HEK293 (cell line): ENCODE measurements around the gene FBXO2.

Experiments
- CTCF ChIA-PET: fragments of 350-600 bp; formaldehyde crosslinking; extraction: SDS; loops from one replicate; lab custom pipeline; 2021; ENCODE audit warnings: antibody characterized with exemption; lab: Yijun Ruan, JAX
- POLR2A ChIA-PET: fragments of 300-600 bp; formaldehyde crosslinking; extraction: SDS; loops from one replicate; lab custom pipeline; 2020; ENCODE audit warnings: antibody characterized with exemption, inconsistent platforms; lab: Yijun Ruan, JAX
- H3K27ac ChIP-seq: fragments of 200-500 bp; sonication (Bioruptor generic); 2 replicates; pipeline ENCODE4 v1.5.1; 2014; ENCODE audit warnings: low read depth, low read length, control low read depth, inconsistent platforms; ENCODE audit errors: extremely low read depth
- H3K36me3 ChIP-seq, 2 experiments: fragments of 200-500 bp in 1 of 2; sonication (Bioruptor generic) in 1 of 2; 1 replicate in 1 of 2; 2 replicates in 1 of 2; pipeline ENCODE4 v1.5.1; 2014 to 2017; ENCODE audit warnings: inconsistent platforms in 2 of 2, low read length in 2 of 2; ENCODE audit not compliant: control insufficient read depth in 2 of 2, insufficient read depth in 1 of 2
- H3K4me1 ChIP-seq: fragments of 200-500 bp; sonication (Bioruptor generic); 2 replicates; pipeline ENCODE4 v1.5.1; 2014; ENCODE audit warnings: mild to moderate bottlenecking, low read length, inconsistent platforms; ENCODE audit not compliant: control insufficient read depth, insufficient read depth
- H3K4me3 ChIP-seq: 2 replicates; pipeline ENCODE4 v1.5.1; 2011; ENCODE audit warnings: low read depth, mild to moderate bottlenecking, control low read depth, low read length, moderate library complexity
- H3K9me3 ChIP-seq: fragments of 200-500 bp; sonication (Bioruptor generic); 2 replicates; pipeline ENCODE4 v1.5.1; 2014; ENCODE audit warnings: low read depth, low read length, inconsistent platforms; ENCODE audit not compliant: control insufficient read depth, insufficient read depth
- EGR2 ChIP-seq: fragments of 450-650 bp; formaldehyde crosslinking; IDR thresholded peaks from 2 replicates; pipeline ENCODE4 v1.5.1; 2016; ENCODE audit warnings: low read depth, missing biosample characterization, missing genetic modification characterization
- GLIS2 ChIP-seq: fragments of 450-650 bp; formaldehyde crosslinking; IDR thresholded peaks from 2 replicates; pipeline ENCODE4 v1.5.1; 2016; ENCODE audit warnings: missing biosample characterization, missing genetic modification characterization
- HOXC10 ChIP-seq: sonication (generic); formaldehyde crosslinking; IDR thresholded peaks from 2 replicates; pipeline ENCODE4 v1.8.1; 2023; ENCODE audit warnings: mild to moderate bottlenecking, missing genetic modification reagents
- INSM2 ChIP-seq: fragments of 450-650 bp; formaldehyde crosslinking; IDR thresholded peaks from 2 replicates; pipeline ENCODE4 v1.5.1; 2016; ENCODE audit warnings: missing biosample characterization, missing genetic modification characterization
- KLF1 ChIP-seq: fragments of 450-650 bp; formaldehyde crosslinking; IDR thresholded peaks from 2 replicates; pipeline ENCODE4 v1.5.1; 2016; ENCODE audit warnings: missing biosample characterization, missing genetic modification characterization
- KLF8 ChIP-seq: fragments of 450-650 bp; formaldehyde crosslinking; IDR thresholded peaks from 2 replicates; pipeline ENCODE4 v1.5.1; 2016; ENCODE audit warnings: missing biosample characterization, missing genetic modification characterization
- PBX3 ChIP-seq: sonication (generic); formaldehyde crosslinking; IDR thresholded peaks from 2 replicates; pipeline ENCODE4 v1.8.1; 2022; ENCODE audit warnings: mild to moderate bottlenecking, moderate library complexity, missing genetic modification reagents
- SCRT2 ChIP-seq: fragments of 450-650 bp; formaldehyde crosslinking; IDR thresholded peaks from 2 replicates; pipeline ENCODE4 v1.5.1; 2016; ENCODE audit warnings: missing biosample characterization, missing genetic modification characterization
- ZBTB26 ChIP-seq: fragments of 450-650 bp; formaldehyde crosslinking; optimal IDR thresholded peaks from 2 replicates; pipeline ENCODE3; 2016; ENCODE audit warnings: missing biosample characterization, mild to moderate bottlenecking, missing genetic modification characterization
- ZBTB44 ChIP-seq: fragments of 450-650 bp; IDR thresholded peaks from 2 replicates; pipeline ENCODE4 v1.5.1; 2018; ENCODE audit warnings: missing biosample characterization, mild to moderate bottlenecking, missing genetic modification characterization
- ZBTB8A ChIP-seq: fragments of 450-650 bp; formaldehyde crosslinking; IDR thresholded peaks from 2 replicates; pipeline ENCODE4 v1.5.1; 2016; ENCODE audit warnings: missing biosample characterization, missing genetic modification characterization
- ZFHX2 ChIP-seq: fragments of 450-650 bp; formaldehyde crosslinking; conservative IDR thresholded peaks from 2 replicates; pipeline ENCODE4 v1.5.1; 2016; ENCODE audit warnings: missing biosample characterization, missing genetic modification characterization
- ZNF335 ChIP-seq: fragments of 450-650 bp; formaldehyde crosslinking; conservative IDR thresholded peaks from 2 replicates; pipeline ENCODE4 v1.5.1; 2016; ENCODE audit warnings: missing biosample characterization, missing genetic modification characterization
- ZNF341 ChIP-seq: fragments of 450-650 bp; formaldehyde crosslinking; IDR thresholded peaks from 2 replicates; pipeline ENCODE4; 2016; ENCODE audit warnings: low read depth, missing biosample characterization, missing genetic modification characterization
- ZNF366 ChIP-seq: fragments of 450-650 bp; formaldehyde crosslinking; conservative IDR thresholded peaks from 2 replicates; pipeline ENCODE4 v1.5.1; 2016; ENCODE audit warnings: missing biosample characterization, missing genetic modification characterization
- ZNF558 ChIP-seq: fragments of 450-650 bp; formaldehyde crosslinking; IDR thresholded peaks from 2 replicates; pipeline ENCODE4 v1.5.1; 2016; ENCODE audit warnings: missing biosample characterization, missing genetic modification characterization
- ZNF561 ChIP-seq: fragments of 450-650 bp; IDR thresholded peaks from 2 replicates; pipeline ENCODE4 v1.5.1; 2018; ENCODE audit warnings: missing biosample characterization, missing genetic modification characterization, borderline replicate concordance
- ZNF624 ChIP-seq: fragments of 450-650 bp; formaldehyde crosslinking; IDR thresholded peaks from 2 replicates; pipeline ENCODE4 v1.5.1; 2017; ENCODE audit warnings: missing biosample characterization, missing genetic modification characterization
- ZNF664 ChIP-seq: fragments of 450-650 bp; formaldehyde crosslinking; IDR thresholded peaks from 2 replicates; pipeline ENCODE4 v1.5.1; 2016; ENCODE audit warnings: missing biosample characterization, missing genetic modification characterization
- ZNF76 ChIP-seq: fragments of 450-650 bp; formaldehyde crosslinking; IDR thresholded peaks from 2 replicates; pipeline ENCODE4; 2016; ENCODE audit warnings: low read depth, missing biosample characterization, missing genetic modification characterization, borderline replicate concordance

FBXO2 gene

GRCh38 chr1:11691928-11692711, 37.9 kb upstream of the FBXO2 start:
- TF ChIP-seq ZBTB44 (tag by site-specific recombination) (no peak), GLIS2 (tag by site-specific recombination) (peak; percentile 11; the same call in 1 of the 2 replicates), EGR2 (tag by site-specific recombination) (peak; percentile 89), ZNF366 (tag by site-specific recombination) (no peak), HOXC10 (no peak), ZNF624 (tag by site-specific recombination) (no peak), KLF8 (no peak), SCRT2 (tag by site-specific recombination) (no peak), ZNF558 (tag by site-specific recombination) (no peak), KLF1 (tag by site-specific recombination) (0 out of 2 replicates have a peak, but pooled peaks have one; percentile 13), INSM2 (tag by site-specific recombination) (no peak), ZNF664 (no peak), ZFHX2 (tag by site-specific recombination) (peak; percentile 91)
- peak overlapping the region; percentile 16 for H3K4me3 ChIP-seq
- no peaks in the 10 kb centered on the region for H3K9me3 ChIP-seq
- no peaks in the 10 kb centered on the region for H3K36me3 ChIP-seq
- CTCF ChIA-PET: interaction anchor here (0.6 to 0.7 kb wide), 2 partner anchors 10 to 370 kb away, joined by 3 read pairs; no protein-coding TSS in a partner anchor
- POLR2A ChIA-PET: no interaction called here
- H3K4me1 ChIP-seq: peaks cover 9% of the 10 kb centered on the region; the same call in 1 of the 2 replicates
- no peak overlapping the region for H3K27ac ChIP-seq

GRCh38 chr1:11691302-11691914, 37.2 kb upstream of the FBXO2 start, which contains the start of gene DRAXIN:
DRAXIN (plus strand) TSS chr1:11691710; CDS start chr1:11706259, 14,549 bp downstream.
- POLR2A ChIA-PET: no interaction called here

More at GRCh38 chr1:11691302-11691914, 37.2 kb upstream of the FBXO2 start, which contains the start of gene DRAXIN:
- H3K9me3 ChIP-seq: no peaks in the 10 kb centered on the region
- peak within 1 kb of the TSS; percentile 44; the same call in 1 of the 2 replicates for H3K27ac ChIP-seq
- CTCF ChIA-PET: interaction anchor here (0.6 to 2.2 kb wide), 4 partner anchors 9 to 369 kb away, joined by 3 to 8 read pairs (median 3); no protein-coding TSS in a partner anchor
- H3K4me1 ChIP-seq: peaks cover 9% of the 10 kb centered on the region; the same call in 1 of the 2 replicates
- H3K4me3 ChIP-seq: peak within 1 kb of the TSS; percentile 35
- TF ChIP-seq ZNF341 (tag by site-specific recombination) (no peak), ZBTB26 (peak; percentile 52), PBX3 (CRISPR knock-in tag) (peak; percentile 68; the same call in 1 of the 2 replicates), ZBTB8A (tag by site-specific recombination) (peak; percentile 66), ZNF76 (tag by site-specific recombination) (no peak), ZNF561 (tag by site-specific recombination) (peak; percentile 59; the same call in 1 of the 2 replicates), ZNF335 (0 out of 2 replicates have a peak, but pooled peaks have one; percentile 12)
- H3K36me3 ChIP-seq: no peaks in the 10 kb centered on the region
